Measurements from ENCODE around the gene PIK3R6.

The PIK3R6 gene

DNA sequence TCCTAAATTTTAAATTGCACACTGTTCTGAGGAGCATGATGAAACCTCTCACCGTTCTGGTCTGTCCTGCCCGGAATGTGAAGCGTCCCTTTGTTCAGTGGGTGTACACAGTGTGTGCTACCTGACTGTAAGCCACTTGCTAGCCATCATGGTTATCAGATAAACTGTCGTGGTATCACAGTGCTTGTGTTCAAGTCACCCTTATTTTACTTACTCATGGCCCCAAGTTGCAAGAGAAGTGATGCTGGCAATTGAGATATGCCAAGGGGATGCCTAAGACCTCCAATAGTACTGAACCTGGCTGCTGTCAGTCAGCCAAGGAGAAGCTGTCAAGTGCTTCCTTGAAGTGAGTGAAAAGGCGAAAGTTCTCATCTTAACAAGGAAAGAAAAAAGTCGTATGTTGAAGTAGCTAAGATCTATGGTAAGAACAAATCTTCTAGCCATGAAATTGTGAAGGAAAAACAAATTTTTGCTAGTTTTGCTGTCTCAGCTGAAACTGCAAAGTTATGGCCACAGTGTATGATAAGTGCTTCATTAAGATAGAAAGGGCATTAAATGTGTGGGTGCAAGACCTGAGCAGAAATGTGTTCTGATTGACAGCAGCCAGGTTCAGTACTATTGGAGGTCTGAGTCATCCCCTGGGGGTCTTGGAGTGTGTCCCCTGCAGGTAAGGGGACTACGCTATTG lies 5.8 kb downstream of the PIK3R6 start:
- Histone ChIP-seq H3K9ac (no peak overlapping the region), H3K27ac (no peak overlapping the region)
- TF ChIP-seq, protein P1, sequence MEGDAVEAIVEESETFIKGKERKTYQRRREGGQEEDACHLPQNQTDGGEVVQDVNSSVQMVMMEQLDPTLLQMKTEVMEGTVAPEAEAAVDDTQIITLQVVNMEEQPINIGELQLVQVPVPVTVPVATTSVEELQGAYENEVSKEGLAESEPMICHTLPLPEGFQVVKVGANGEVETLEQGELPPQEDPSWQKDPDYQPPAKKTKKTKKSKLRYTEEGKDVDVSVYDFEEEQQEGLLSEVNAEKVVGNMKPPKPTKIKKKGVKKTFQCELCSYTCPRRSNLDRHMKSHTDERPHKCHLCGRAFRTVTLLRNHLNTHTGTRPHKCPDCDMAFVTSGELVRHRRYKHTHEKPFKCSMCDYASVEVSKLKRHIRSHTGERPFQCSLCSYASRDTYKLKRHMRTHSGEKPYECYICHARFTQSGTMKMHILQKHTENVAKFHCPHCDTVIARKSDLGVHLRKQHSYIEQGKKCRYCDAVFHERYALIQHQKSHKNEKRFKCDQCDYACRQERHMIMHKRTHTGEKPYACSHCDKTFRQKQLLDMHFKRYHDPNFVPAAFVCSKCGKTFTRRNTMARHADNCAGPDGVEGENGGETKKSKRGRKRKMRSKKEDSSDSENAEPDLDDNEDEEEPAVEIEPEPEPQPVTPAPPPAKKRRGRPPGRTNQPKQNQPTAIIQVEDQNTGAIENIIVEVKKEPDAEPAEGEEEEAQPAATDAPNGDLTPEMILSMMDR (conservative IDR thresholded peaks at IDR 0.05; ENCODE audit: low read depth, low read length): no peak

DNA sequence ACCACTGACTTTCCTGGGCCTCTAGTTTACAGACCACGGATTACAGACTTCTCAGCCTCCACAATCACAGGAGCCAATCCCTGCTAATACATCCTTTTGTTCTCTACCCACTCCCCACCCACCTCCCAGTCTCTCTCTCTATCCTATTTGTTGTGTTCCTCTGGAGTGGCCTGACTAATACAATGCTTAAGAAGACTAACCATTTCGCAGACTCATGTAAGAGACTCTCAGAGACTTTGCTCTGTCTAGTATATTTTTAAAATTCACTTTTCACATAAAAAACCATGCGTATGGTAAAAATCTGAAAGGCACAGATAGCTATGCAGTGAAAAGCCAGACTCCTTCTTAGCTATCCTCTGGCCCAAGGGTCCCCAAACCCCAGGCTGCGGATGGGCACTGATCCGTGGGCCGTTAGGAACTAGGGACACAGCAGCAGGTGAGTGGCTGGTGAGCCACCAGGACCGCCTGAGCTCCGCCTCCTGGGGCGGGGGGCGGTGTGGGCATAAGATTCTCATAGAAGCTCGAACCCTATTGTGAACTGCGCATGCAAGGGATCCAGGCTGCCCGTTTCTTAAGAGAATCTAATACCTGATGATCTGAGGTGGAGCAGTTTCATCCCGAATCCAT lies 7.6 kb downstream of the PIK3R6 start:
- TF ChIP-seq, protein P1 (conservative IDR thresholded peaks at IDR 0.05; ENCODE audit: low read depth, low read length): no peak
- Histone ChIP-seq H2AFZ (ENCODE audit: low read depth) (no peak overlapping the region), H3K4me1 (ENCODE audit: low read depth, poor library complexity, severe bottlenecking) (no peaks in the 10 kb centered on the region), H3K4me2 (no peak overlapping the region), H3K4me3 (IDR thresholded peaks at IDR 0.05; ENCODE audit: insufficient read depth, low read depth, low read length) (no peak overlapping the region), H3K79me2 (ENCODE audit: insufficient read depth, low read depth) (no peaks in the 10 kb centered on the region), H4K20me1 (ENCODE audit: insufficient read depth) (no peaks in the 10 kb centered on the region), H3K9ac (no peak overlapping the region), H3K27ac (no peak overlapping the region), H3K36me3 (ENCODE audit: insufficient read depth) (no peaks in the 10 kb centered on the region), H3K27me3 (ENCODE audit: insufficient read depth, low read depth) (no peaks in the 10 kb centered on the region)

More for the DNA sequence above, 5.8 kb downstream of the PIK3R6 start:
- H3K4me1 ChIP-seq (ENCODE audit: low read depth, poor library complexity, severe bottlenecking): no peaks in the 10 kb centered on the region
- no peaks in the 10 kb centered on the region for H3K79me2 ChIP-seq (ENCODE audit: insufficient read depth, low read depth)
- no peak overlapping the region for H3K4me3 ChIP-seq (IDR thresholded peaks at IDR 0.05; ENCODE audit: insufficient read depth, low read depth, low read length)
- H4K20me1 ChIP-seq (ENCODE audit: insufficient read depth): no peaks in the 10 kb centered on the region
- H3K27me3 ChIP-seq (ENCODE audit: insufficient read depth, low read depth): no peaks in the 10 kb centered on the region
- no peaks in the 10 kb centered on the region for H3K36me3 ChIP-seq (ENCODE audit: insufficient read depth)
- no peak overlapping the region for H2AFZ ChIP-seq (ENCODE audit: low read depth)
- no peak overlapping the region for H3K4me2 ChIP-seq

DNA sequence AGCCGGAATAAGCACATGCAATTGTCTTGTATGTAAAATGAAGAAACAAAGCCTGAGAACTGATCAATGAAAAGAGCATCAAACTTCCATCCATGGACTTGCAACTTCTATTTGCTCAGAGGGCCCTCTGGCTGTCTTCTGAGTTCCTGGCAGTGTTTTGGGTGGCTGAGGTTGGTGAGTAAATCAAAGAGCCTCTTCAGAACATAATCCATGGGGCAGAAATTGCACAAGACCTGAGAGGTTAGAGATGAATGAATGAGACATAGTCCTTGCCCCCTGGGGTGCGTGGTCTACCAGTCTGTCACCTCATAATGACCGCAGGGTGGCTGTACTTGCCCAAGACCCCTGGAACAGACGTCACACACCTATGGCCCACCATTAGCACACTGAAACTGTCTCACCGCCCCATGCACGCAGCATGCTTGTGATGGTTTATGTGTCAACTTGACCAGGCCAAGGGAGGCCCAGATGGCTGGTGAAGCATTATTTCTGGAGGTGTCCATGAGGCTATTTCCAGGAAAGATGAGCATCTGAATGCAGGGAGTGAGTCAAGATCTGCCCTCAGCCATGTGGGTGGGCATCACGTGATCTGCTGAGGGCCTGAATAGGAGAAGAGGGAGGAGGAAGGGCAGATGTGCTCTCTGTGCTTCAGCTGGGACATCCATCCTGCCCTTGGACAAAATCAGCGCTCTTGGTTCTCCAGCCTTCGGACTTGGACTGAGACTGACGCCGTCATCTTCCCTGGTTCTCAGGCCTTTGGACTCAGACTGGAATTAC lies 8.3 kb downstream of the PIK3R6 start:
- H3K9ac ChIP-seq: no peak overlapping the region
- H3K79me2 ChIP-seq (ENCODE audit: insufficient read depth, low read depth): no peaks in the 10 kb centered on the region
- H3K27me3 ChIP-seq (ENCODE audit: insufficient read depth, low read depth): no peaks in the 10 kb centered on the region
- no peak overlapping the region for H3K4me3 ChIP-seq (IDR thresholded peaks at IDR 0.05; ENCODE audit: insufficient read depth, low read depth, low read length)
- TF ChIP-seq, protein P1 (conservative IDR thresholded peaks at IDR 0.05; ENCODE audit: low read depth, low read length): no peak
- no peaks in the 10 kb centered on the region for H3K4me1 ChIP-seq (ENCODE audit: low read depth, poor library complexity, severe bottlenecking)
- no peak overlapping the region for H3K27ac ChIP-seq
- H3K4me2 ChIP-seq: no peak overlapping the region
- no peaks in the 10 kb centered on the region for H4K20me1 ChIP-seq (ENCODE audit: insufficient read depth)
- H2AFZ ChIP-seq (ENCODE audit: low read depth): no peak overlapping the region
- no peaks in the 10 kb centered on the region for H3K36me3 ChIP-seq (ENCODE audit: insufficient read depth)

DNA sequence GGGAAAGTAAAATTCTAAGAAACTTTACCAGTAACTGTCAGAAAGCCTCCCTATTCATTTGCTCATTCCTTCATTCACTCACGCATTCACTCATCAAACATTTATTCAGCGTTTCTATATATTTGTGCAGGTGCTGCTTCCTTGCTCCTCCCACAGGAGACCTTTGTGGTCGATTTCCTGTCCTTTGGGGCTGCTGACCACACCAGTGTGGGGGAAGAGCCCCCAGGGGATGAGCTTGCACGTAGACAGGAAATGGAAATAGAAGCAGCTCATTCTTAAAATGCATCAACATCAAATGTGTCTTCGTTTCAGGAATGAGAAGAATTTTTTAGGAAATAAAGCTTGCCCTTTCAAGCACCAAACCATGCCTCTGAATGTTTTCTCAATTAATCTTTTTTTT lies 9.6 kb downstream of the PIK3R6 start:
- no peaks in the 10 kb centered on the region for H3K4me1 ChIP-seq (ENCODE audit: low read depth, poor library complexity, severe bottlenecking)
- no peak overlapping the region for H2AFZ ChIP-seq (ENCODE audit: low read depth)
- no peak overlapping the region for H3K27ac ChIP-seq
- TF ChIP-seq, protein P1 (conservative IDR thresholded peaks at IDR 0.05; ENCODE audit: low read depth, low read length): no peak
- no peaks in the 10 kb centered on the region for H3K36me3 ChIP-seq (ENCODE audit: insufficient read depth)
- no peak overlapping the region for H3K4me3 ChIP-seq (IDR thresholded peaks at IDR 0.05; ENCODE audit: insufficient read depth, low read depth, low read length)
- no peak overlapping the region for H3K4me2 ChIP-seq
- no peaks in the 10 kb centered on the region for H3K79me2 ChIP-seq (ENCODE audit: insufficient read depth, low read depth)
- H4K20me1 ChIP-seq (ENCODE audit: insufficient read depth): no peaks in the 10 kb centered on the region
- H3K27me3 ChIP-seq (ENCODE audit: insufficient read depth, low read depth): no peaks in the 10 kb centered on the region
- no peak overlapping the region for H3K9ac ChIP-seq
